NK-92 (cell line): ENCODE results near the gene CNR2.
"Not testable (repeated sequence)": the region's sequence is repeated elsewhere in the genome, so short reads cannot be mapped to it uniquely, and the experiment has no call there.

Experiments
- DNase-seq: peaks from one replicate; lab custom pipeline; 2025; ENCODE audit not compliant: unreplicated experiment; lab: John Stamatoyannopoulos, UW

The CNR2 gene

DNA sequence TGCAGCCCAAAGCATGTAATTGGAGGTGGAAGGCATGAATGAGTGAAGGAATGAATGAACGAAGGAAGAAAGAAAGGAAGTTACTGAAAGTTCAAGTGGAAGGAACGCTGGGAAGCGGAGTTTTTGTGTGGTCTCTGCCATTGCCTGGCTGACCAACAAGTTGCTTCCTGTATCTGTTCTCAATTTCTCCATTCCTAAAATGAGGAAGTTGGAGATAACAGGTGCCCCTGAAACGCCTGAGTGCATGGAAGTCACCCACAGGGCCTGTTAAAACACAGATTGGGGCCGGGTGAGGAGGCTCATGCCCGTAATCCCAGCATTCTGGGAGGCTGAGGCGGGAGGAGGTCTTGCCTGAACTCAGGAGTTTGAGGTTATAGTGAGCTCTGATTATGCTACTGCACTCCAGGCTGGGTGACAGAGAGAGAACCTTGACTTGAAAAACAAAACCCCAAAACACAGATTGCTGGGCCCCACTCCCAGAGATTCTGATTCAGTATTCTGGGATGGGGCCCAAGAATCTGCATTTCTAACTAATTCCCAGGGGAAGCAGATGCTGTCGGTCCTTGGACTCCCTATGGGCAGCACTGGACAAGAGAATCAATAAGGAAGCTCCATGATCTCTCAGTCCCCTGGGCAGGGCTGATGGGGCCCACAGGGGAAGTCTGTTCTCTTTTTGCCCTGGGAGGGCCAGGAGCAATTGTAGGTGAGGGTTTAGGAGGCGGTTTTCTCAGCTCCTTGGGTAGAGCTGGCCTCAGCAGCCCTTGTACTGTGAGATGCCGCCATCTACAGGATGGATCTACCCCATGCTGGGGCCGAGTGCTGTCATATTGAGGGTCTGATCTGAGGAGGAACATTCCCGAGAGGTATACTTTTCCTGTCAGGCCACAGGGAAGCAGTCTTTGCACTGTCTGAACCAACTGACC is 3.3 kb upstream of the CNR2 start:
- no peak for DNase-seq

DNA sequence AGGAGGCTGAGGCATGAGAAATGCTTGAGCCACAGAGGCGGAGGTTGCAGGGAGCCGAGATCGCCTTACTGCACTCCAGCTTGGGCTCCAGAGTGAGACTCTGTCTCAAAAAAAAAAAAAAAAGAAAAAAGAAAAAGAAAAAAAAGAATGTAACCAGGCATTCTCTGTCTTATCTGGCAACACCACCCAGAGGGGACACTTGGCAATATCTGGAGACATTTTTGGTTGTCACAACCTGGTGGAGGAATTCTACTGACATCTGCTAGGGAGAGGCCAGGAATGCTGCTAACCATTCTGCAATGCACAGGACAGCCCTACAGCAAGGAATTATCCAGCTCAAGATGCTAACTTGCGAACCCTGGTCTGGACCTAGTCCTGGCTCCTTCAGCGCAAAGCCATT is 2.3 kb upstream of the CNR2 start:
- no peak for DNase-seq

DNA sequence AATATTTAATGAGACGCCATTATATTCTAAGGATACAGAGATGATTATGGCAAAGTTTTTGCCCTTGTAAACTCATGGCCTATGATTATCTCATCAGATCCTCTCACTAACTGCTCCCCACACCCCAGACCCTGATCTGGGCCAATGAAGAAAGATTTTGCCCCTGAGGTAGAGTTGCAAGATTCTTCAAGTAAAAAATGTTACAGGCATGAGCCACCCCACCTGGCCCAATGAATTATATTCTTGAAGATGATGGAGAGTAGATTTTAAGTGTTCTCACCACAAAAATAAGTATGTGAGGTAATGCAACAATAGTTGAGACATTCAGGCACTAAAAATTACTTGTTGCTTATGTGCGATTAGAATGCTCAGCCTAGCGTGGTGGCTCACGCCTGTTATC is 1.8 kb upstream of the CNR2 start:
- no peak for DNase-seq

DNA sequence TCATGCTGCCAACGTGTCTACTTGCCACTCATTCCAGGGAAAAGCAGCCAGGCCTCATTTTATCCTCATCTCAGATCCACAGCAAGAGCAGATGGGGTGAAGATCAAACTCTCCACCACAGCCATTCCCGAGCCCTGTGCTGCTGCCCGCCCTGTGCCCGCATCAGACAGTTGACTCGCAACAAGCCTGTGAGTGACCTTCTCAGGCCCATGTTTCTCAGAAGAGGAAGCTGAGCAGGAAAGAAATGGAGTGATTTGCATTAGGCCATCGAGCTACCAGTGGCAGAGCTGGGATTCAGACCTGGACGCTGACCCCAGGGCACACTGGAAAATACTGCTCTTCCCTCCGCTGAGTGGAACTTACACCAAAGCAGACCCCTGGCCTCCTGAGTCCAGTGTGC is 1.2 kb downstream of the CNR2 start:
- DNase-seq: no peak

- no peak for DNase-seq
Measured at GRCh38 chr1:23910553-23911246, 2.5 kb downstream of the CNR2 start.

- DNase-seq: no peak
Measured at GRCh38 chr1:23910144-23910543, 3.0 kb downstream of the CNR2 start.

DNA sequence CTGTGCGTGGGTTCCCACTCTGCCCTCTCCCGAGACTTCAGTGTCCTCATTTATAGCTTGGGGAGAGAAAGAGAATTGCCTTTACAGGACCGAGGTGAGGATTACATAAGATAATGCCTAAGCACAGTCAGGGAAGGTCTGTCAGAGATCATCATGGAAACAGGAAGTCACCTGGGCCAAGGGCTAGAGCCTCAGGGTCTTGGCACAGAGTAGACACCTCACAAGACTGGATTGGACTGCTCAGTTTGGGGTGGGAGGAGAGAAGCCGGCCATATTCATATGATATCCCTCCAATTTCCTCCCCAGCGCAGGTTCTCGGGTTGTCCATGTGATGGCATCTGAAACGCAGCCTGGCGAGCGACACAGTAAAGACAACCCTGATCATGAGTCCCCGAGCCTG is 3.8 kb downstream of the CNR2 start:
- DNase-seq: no peak

- DNase-seq: no peak
Measured at GRCh38 chr1:23908453-23909341, 4.5 kb downstream of the CNR2 start.

DNA sequence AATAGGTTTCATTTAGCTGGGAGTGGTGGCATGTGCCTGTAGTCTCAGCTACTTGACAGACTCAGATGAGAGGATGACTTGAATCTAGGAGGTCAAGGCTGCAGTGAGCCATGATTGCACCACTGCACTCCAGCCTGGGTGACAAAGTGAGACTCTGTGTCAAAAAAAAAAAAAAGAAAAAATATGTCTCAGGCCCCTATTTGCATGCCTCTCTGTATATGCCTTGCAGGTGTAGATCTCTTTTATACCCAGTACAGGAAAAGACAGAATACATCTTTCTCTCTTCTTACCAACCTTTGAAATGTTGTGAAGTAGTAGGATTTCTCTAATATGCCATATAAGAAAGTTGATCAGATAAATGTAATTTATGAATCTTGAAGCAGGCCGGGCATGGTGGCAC is 6.4 kb downstream of the CNR2 start:
- no peak for DNase-seq

DNA sequence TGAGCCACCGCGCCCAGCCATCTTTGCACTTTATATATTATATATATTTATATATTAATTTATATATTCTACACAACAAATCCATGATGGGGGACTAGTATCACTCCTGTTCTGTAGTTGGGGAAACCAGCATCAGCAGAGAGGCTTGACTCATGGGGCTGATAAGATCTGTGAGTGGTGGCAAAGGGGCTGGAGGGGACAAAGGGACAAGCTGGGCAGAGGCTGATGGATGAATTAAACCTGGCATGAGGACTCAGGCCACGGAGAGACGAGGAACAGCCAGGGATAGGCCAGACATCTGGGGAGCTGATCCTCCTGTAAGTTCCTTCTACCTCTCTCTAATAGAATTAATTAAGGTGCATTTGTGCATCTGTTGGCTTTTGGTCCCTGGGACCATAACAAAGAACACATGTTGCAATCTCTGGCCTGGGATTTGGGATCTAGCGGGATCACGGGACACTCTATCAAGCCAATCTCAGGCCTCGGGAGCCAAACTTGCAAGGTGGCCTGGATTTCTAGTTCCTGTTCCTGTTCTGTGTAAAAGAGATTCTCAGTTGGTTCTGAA is 7.6 kb downstream of the CNR2 start:
- no peak for DNase-seq

DNA sequence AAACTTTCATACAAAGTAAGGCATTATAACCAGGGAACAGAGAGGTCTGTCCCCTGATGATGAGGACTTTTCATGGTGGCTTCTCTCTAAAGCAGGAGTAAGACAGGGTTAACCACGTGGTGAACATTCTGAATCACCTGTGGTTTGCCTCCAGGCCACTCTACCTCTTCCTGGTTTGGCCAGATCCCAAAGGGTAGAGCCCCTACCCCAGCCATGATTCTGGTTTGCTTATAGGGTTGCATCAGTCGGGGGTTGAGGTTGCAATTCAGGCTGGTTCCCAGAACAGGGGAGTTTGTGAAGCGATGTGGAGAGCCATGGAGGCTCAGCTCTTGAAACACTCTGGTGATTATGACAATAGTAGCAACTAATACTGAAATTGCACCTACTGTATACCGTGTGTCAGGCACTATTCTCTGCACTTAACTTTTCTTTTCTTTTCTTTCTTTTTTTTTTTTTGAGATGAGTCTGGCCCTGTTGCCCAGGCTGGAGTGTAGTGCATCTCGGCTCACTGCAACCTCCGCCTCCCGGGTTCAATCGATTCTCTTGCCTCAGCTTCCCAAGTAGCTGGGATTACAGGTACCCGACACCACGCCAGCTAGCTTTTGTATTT is 8.3 kb downstream of the CNR2 start:
- DNase-seq: no peak

DNA sequence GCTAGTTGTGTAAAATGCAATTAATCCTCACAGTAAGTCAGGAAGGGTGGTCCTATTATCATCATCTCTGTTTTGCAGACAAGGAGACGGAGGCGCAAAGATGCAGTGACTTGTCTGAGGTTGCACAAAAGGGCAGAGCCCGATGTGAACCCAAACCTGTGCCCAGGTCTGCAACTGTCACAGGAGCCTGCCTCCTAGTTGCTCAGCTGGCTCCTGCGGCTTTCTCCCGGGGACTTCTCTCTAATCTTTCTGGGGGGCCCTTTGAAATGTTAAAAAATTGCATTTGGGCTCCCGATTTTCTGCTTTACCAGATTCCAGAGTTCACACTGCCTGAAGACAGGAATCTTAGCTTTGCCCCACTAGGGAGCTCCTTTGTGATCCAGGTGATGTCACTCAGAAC is 9.4 kb downstream of the CNR2 start:
- DNase-seq: no peak

DNA sequence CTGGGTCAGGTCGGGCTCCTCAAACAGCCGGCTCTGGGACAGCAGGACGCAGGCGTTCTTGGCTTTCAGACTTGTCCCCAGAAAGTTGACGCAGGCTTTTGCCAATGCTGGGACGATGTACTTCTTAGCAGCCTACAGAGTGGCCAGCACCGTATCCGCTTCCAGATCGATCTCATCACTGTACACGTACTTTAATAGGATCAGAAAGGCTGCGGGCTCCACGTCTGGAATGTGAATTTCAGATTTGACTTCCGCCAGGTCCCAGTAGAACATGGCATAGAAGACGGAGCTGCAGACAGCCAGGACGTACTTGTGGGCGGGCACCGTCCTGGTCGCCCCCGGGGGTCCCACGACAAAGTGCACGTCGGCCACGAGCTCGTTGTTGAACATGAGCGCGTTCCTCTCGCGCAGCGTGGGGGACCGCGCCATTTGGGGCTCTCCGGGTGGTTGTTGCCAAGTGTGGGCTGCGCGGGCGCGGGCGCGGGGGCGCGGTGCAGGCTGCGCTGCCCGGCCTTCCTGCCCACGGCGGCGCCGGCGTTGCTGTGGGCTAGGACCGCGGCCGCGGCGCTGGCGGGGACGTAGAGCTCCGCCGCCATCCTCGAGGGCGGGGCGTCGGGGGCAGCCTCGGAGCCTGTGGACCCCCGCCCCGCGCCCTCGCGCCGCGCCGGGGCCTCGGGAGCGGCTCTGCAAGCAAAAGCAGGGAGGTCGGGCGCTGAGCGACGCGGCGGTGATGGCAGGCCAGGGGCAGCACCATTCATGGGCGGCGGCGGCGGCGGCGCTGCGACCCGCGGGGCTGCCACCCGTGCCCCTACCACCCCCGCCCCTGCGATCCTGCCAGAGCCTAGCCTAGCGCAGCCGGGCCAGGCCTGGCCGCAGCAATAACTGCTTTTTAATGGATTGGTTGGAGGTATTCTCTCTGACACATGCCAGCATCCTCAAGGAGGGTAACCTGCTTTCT is 10.6 kb downstream of the CNR2 start:
- no peak for DNase-seq

- DNase-seq: not testable (repeated sequence)
Measured at GRCh38 chr1:23900017-23900416, 13.1 kb downstream of the CNR2 start.

GRCh38 chr1:23899070-23899469 is 14.1 kb downstream of the CNR2 start:
- DNase-seq: no peak

DNA sequence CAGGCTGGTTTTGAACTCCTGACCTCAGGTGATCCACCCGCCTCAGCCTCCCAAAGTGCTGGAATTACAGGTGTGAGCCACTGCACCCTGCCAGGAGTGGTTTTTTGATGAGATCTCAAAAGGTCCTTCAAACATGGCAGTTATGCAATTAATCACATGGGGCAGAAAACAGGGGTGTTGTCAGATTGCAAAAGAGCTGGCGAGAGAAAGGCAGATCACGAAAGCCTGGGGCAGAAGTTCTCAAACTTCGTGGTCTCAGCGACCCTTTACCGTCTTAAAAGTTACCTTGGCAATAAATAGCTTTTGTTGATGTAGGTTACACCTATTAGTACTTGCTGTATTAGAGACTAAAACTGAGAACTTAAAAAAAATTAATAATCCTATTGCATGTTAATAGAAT is 16.1 kb downstream of the CNR2 start:
- peak; percentile 16 for DNase-seq

- no peak for DNase-seq
Measured at GRCh38 chr1:23896491-23896890, 16.7 kb downstream of the CNR2 start.

GRCh38 chr1:23895993-23896392 is 17.2 kb downstream of the CNR2 start:
- no peak for DNase-seq

DNA sequence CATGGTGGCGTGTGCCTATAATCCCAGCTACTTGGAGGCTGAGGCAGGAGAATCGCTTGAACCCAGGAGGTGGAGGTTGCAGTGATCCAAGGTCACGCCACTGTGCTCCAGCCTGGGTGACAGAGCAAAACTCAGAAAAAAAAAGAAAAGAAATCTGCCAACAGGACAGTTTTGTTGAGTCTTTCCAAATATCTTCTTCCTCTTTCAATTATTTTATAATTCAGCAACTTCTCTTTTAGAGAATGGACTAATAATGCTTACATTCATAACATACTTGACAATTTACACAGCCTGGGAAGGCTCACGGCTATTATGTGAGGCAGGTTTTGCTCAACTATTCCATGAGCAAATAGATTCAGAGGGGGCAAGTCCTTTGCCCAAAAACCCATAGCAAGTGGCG is 18.1 kb downstream of the CNR2 start:
- no peak for DNase-seq

DNA sequence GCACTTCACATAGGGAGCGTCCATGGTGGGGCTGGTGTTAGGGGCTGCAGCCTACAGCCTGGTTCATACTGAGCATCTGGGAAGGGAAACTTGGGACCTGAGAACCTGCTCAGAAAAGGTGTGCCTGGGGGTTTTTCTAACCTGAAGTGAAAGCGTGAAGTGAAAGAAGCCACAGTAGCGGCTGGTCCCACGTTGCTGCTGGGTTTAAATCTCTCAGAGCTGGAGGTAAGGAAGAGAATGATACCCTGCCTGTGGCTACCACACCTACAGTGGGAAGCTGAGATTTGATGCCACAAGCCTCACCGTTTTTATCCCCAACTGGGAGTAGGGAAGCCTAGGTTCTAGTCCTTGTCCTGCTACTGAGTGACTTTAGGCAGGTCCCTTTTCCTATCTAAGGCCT is 24.1 kb downstream of the CNR2 start:
- no peak for DNase-seq
